ENCODE measurements around the gene GPX5.

GPX5 gene

DNA sequence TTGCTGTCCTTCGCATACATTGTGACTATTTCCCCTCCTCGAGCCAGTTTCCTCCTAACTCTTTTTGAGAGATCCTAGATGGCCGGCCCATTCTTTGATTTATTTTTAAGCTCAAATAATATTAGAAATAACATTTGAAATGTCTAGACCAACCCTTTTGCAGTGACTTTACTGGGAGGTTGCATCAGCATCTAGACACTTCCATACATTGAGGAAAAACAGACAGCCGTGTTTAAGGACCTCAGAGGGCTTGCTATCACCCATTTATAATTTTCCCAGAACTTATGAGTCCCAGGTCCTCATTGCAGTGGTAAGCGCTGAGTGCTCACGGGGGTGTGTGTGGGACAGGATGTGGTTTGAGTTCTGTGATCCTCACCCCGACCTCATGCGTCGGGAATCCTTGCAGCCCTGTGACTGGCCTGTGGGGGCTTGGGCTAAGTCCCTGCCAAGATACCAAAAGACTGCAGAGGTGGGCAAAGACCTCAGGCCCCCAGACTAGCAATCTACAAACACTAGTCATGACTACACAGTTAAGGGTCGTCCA, at the start of gene GPX5:
Gene GPX5 (plus strand): TSS at position 386 of the 544 bp plus-strand sequence. CDS start 133 bp downstream, at position 519.
- Mint-ChIP-seq H3K4me1 (no peaks in the 10 kb centered on the region), H3K27me3 (peaks cover 81% of the 10 kb centered on the region), H3K27ac (no peak within 1 kb of the TSS), H3K4me3 (no peak within 1 kb of the TSS), H3K9me3 (peaks cover 2% of the 10 kb centered on the region), H3K36me3 (no peaks in the 10 kb centered on the region)
- ATAC-seq = peak; percentile 16

DNA sequence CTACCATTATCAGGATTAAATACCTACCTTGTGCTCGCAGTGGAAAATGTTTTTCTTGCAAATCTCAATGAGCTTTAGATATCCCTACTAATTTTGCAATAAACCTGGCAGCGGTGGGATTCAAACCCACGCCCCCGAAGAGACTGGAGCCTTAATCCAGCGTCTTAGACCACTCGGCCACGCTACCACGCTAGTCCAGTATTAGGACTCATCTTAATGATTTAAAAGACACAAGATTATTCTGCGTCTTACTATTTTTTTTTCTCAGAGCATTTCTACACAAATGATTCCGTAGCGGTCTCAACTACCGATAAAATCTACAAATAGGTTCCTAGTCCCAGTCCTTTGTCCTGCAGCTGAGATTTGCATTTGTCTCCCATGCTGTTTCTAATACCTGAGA, 47.2 kb upstream of the GPX5 start:
- no peaks in the 10 kb centered on the region for H3K36me3 Mint-ChIP-seq
- no peak overlapping the region for H3K27ac Mint-ChIP-seq
- no peak overlapping the region for H3K4me3 Mint-ChIP-seq
- H3K27me3 Mint-ChIP-seq = peaks cover 65% of the 10 kb centered on the region
- ATAC-seq = no peak
- H3K4me1 Mint-ChIP-seq = no peaks in the 10 kb centered on the region
- no peaks in the 10 kb centered on the region for H3K9me3 Mint-ChIP-seq

- Mint-ChIP-seq H3K27ac (no peak overlapping the region), H3K9me3 (no peaks in the 10 kb centered on the region), H3K36me3 (no peaks in the 10 kb centered on the region), H3K27me3 (peaks cover 56% of the 10 kb centered on the region), H3K4me3 (no peak overlapping the region), H3K4me1 (no peaks in the 10 kb centered on the region)
- no peak for ATAC-seq
Observed at GRCh38 chr6:28480253-28480932, 45.3 kb upstream of the GPX5 start.

DNA sequence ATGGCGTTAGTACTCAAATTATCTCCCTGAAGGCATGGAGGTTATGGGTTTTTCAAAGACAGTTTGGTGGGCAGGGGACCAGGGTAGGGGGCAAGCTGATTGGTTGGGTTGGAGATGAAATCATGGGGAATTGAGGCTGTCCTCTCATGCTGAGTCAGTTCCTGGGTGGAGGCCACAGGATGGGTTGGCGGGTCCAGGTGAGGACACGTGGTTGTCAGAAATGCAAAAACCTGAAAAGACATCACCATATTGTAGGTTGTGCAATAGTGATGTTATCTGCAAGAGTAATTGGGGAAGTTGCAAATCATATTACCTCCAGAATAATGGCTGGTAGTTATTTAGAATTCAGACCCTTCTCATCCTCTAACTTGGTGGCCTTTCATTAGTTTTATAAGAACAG, 40.2 kb upstream of the GPX5 start:
- H3K36me3 Mint-ChIP-seq = no peaks in the 10 kb centered on the region
- peaks cover 11% of the 10 kb centered on the region for H3K4me1 Mint-ChIP-seq
- H3K27me3 Mint-ChIP-seq = peaks cover 44% of the 10 kb centered on the region
- no peak overlapping the region for H3K27ac Mint-ChIP-seq
- ATAC-seq = no peak
- no peaks in the 10 kb centered on the region for H3K9me3 Mint-ChIP-seq
- no peak overlapping the region for H3K4me3 Mint-ChIP-seq

DNA sequence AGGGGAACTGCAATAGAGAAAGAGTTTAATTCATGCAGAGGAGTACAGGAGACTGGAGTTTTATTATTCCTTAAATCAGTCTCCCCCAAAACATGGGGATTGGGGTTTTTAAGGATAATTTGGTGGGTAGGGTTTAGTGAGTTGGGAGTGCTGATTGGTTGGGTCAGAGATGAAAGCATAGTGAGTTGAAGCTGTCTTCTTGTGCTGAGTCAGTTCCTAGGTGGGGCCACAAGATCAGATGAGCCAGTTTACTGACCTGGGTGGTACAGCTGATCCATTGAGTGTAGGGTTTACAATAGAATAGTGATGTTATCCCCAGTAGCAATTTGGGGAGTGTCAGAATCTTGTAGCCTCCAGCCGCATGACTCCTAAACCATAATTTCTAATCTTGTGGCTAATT, 39.1 kb upstream of the GPX5 start:
- Mint-ChIP-seq H3K4me3 (no peak overlapping the region), H3K4me1 (peaks cover 18% of the 10 kb centered on the region), H3K27ac (no peak overlapping the region), H3K36me3 (no peaks in the 10 kb centered on the region), H3K9me3 (no peaks in the 10 kb centered on the region), H3K27me3 (peaks cover 47% of the 10 kb centered on the region)
- no peak for ATAC-seq

DNA sequence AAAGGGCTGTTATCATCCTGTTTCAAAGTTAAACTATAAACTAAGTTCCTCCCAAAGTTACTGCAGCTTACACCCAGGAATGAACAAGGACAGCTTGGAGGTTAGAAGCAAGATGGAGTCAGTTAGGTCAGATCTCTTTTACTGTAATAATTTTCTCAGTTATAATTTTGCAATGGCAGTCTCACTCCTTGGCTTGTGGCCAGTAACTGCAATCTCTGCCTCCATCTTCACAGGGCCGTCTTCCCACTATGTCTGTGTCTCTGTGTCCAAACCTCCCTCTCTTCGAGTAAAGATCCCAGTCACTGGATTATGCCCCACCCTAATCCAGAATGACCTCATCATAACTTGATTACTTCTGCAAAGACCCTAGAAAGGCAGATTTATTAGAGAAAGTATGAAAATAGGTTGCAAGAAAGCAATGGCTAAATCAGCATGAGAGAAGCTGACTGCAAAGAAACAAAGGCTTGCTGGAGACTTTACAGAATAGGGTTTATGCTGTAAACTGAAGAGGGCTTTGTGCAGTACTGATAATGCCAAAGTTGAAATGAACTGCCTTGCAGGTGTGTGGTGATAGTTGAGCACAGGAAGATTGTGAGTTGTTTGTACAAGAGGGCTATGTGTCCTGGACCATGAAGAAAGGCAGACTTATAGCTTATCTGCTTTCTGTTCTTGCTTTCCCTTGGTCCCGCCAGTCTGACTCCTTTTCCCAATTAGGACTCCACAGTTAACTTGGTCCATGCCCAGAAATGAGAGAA, 38.5 kb upstream of the GPX5 start:
- ATAC-seq = no peak
- Mint-ChIP-seq H3K27ac (no peak overlapping the region), H3K4me3 (no peak overlapping the region), H3K36me3 (no peaks in the 10 kb centered on the region), H3K4me1 (peaks cover 24% of the 10 kb centered on the region), H3K9me3 (no peaks in the 10 kb centered on the region), H3K27me3 (peaks cover 47% of the 10 kb centered on the region)

DNA sequence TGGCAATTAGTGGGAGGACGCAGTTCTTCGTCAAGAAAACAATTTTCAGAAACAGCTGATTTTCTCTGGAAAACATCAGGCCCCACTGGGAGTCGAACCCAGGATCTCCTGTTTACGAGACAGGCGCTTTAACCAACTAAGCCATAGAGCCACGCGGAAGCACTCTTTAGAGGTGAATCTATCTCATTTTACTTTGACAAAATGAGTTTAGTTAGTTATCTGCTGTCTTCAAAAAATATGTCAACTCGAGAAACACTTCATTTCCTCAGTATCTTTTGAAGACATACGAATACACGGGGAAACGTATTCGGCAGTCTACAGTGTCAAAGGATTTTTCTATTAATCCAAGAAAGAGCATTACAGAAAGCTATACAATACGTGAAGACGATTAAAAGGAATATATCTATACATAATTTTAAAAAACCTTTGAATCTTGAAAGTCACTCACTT, 36.7 kb upstream of the GPX5 start:
- peak overlapping the region; percentile 49 for H3K4me3 Mint-ChIP-seq
- H3K36me3 Mint-ChIP-seq = no peaks in the 10 kb centered on the region
- no peak overlapping the region for H3K27ac Mint-ChIP-seq
- H3K4me1 Mint-ChIP-seq = peaks cover 24% of the 10 kb centered on the region
- no peak for ATAC-seq
- H3K9me3 Mint-ChIP-seq = no peaks in the 10 kb centered on the region
- H3K27me3 Mint-ChIP-seq = peaks cover 63% of the 10 kb centered on the region

- Mint-ChIP-seq H3K27ac (no peak overlapping the region), H3K27me3 (peaks cover 69% of the 10 kb centered on the region), H3K4me3 (peak overlapping the region; percentile 60), H3K36me3 (no peaks in the 10 kb centered on the region), H3K4me1 (peaks cover 24% of the 10 kb centered on the region), H3K9me3 (no peaks in the 10 kb centered on the region)
- ATAC-seq = no peak
Observed at GRCh38 chr6:28489366-28490204, 36.1 kb upstream of the GPX5 start.

DNA sequence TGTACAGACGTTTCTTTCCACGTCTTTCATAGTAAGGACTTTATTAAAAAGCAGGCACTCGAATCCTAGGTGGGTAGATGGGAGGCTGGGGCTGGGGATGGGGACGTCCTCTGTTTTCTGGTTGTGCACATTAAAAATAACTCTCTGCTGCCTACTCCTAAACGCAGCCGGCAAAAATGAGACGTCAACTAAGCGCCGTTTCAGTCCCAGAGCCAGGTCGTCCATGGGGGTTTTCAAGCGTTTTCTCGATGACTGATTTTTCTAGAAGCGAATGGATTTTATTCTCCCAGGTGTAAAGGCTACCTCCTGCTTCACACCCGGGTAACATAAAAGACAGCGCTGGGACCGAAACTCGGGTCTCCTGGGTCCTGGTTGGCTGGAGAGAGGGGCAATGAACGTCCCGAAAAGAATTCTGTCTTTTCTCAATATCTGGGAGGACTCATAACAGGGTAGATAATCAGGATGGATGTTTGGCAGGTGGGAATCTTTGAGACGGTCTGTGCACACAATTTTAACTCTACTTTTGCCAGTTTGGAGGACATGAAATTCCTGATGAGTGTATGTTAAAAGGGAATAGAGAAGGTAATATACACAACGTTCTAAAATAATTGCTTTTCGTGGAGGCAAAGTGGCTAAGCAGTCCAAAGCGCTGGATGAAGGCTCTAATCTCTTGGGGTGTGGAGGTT, 35.3 kb upstream of the GPX5 start:
- no peaks in the 10 kb centered on the region for H3K36me3 Mint-ChIP-seq
- peak overlapping the region; percentile 60 for H3K4me3 Mint-ChIP-seq
- no peak overlapping the region for H3K27ac Mint-ChIP-seq
- ATAC-seq = no peak
- no peaks in the 10 kb centered on the region for H3K9me3 Mint-ChIP-seq
- peaks cover 77% of the 10 kb centered on the region for H3K27me3 Mint-ChIP-seq
- peaks cover 24% of the 10 kb centered on the region for H3K4me1 Mint-ChIP-seq

GRCh38 chr6:28491984-28492317, 33.7 kb upstream of the GPX5 start:
- Mint-ChIP-seq H3K36me3 (no peaks in the 10 kb centered on the region), H3K4me3 (no peak overlapping the region), H3K27me3 (peaks cover 89% of the 10 kb centered on the region), H3K4me1 (peaks cover 24% of the 10 kb centered on the region), H3K9me3 (no peaks in the 10 kb centered on the region), H3K27ac (no peak overlapping the region)
- no peak for ATAC-seq

- Mint-ChIP-seq H3K36me3 (no peaks in the 10 kb centered on the region), H3K9me3 (no peaks in the 10 kb centered on the region), H3K27me3 (peaks cover 65% of the 10 kb centered on the region), H3K4me1 (peaks cover 9% of the 10 kb centered on the region), H3K27ac (no peak overlapping the region), H3K4me3 (no peak overlapping the region)
- no peak for ATAC-seq
Observed at GRCh38 chr6:28496099-28496779, 29.4 kb upstream of the GPX5 start.

DNA sequence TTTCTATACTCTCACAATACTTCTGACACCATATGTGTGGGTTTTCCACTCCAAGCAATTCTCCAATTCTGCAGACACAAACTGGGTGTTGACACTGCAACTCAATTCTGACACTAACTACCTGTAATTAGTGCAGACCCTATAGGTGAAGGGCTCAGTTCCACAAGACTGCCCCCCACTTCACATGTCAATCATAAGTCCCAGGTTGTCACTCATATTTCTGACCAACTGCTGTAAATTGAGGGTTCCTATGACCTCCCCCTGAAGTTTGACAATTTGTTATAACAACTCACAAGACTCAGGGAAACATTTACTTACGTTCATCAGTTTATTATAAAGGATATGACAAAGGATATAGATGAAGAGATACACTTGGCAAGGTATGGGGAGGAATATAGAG, 28.4 kb upstream of the GPX5 start:
- no peaks in the 10 kb centered on the region for H3K36me3 Mint-ChIP-seq
- ATAC-seq = no peak
- H3K27me3 Mint-ChIP-seq = peaks cover 55% of the 10 kb centered on the region
- H3K4me1 Mint-ChIP-seq = no peaks in the 10 kb centered on the region
- no peaks in the 10 kb centered on the region for H3K9me3 Mint-ChIP-seq
- H3K4me3 Mint-ChIP-seq = no peak overlapping the region
- no peak overlapping the region for H3K27ac Mint-ChIP-seq

- Mint-ChIP-seq H3K27ac (no peak overlapping the region), H3K4me3 (no peak overlapping the region), H3K36me3 (no peaks in the 10 kb centered on the region), H3K27me3 (peaks cover 53% of the 10 kb centered on the region), H3K9me3 (no peaks in the 10 kb centered on the region), H3K4me1 (no peaks in the 10 kb centered on the region)
- ATAC-seq = no peak
Observed at GRCh38 chr6:28497893-28498292, 27.8 kb upstream of the GPX5 start.

DNA sequence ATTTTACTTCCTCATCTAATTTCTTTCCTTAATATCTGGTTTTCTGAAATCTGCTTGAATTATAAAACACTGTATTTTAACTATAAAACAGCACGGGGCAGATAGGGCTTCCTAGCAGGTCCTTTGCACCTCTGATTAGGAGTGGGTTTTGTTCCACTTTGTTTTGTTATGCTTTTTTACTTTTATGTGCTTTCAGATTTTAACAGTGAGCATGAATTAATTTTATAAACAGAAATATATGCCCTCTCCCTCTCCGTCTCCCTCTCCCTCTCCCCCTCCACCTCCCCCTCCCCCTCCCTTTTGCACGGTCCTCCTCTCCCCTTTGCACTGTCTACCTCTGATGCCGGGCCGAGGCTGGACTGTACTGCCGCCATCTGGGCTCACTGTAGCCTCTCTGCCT, 24.4 kb upstream of the GPX5 start:
- H3K4me3 Mint-ChIP-seq = no peak overlapping the region
- no peaks in the 10 kb centered on the region for H3K9me3 Mint-ChIP-seq
- no peaks in the 10 kb centered on the region for H3K36me3 Mint-ChIP-seq
- H3K27ac Mint-ChIP-seq = no peak overlapping the region
- ATAC-seq = no peak
- peaks cover 35% of the 10 kb centered on the region for H3K27me3 Mint-ChIP-seq
- H3K4me1 Mint-ChIP-seq = no peaks in the 10 kb centered on the region
